ENCODE measurements around the gene NPW. TPM values are rescaled to one million over a fixed set of nuclear protein-coding genes. Genes with fewer than 3 reads are reported as not detected.

Gene NPW
- total RNA-seq, 2 donors from 2014 or later = 1.8 to 3.6 TPM

DNA sequence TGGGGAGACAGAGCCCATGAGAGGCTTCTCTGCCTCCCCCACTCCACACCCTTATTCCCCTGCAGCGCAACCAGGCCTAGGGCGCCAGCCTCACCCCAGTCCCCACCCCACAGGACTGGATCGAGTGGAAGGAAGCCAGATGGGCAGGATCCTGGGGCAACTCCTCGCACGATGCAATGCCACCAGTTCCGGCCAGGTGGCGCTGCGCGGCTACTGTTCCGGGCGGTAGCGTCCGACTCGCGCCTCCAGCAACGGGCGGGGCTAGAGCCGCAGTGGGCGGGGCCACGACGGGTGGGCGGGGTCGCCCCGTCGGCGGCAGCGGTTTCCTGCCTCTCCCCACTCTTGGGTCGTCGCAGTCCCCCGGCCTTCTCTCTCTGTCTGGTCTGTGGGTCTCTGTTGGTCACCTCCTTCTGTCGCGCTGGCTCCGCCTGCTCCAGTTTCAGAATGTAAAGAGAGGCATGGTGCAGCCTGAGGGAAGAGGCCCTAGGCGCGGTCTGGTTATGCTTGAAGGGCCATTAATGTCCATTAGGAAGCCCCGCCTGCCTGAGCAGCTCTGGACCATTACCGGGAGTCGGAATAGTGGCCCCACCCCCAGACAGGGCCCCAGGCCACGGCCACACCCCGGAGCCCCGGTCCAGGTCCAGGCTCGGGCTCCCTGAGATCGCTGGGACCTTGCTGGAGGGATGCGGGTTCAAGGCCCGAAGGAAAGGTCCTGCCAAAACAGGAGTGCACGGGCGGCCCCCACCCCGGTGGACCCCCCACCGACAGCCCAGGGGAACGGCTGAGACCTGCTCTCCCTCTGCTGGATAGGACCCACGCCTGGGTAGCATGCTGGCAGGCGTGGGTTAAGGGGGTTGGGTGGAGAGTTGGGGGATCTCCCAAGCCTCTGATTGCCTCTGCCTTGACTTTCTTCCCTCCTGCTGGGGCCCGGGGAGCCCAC lies 3.8 kb downstream of the NPW start:
- WGBS = 7% methylated on average over 43 of the region's 53 CpGs
- peak; percentile 92 for DNase-seq (ENCODE audit: low spot score)
- no peaks in the 10 kb centered on the region for H3K36me3 ChIP-seq
- H3K27me3 ChIP-seq (replicated peaks; ENCODE audit: insufficient read depth) = peaks cover 5% of the 10 kb centered on the region
- H3K4me3 ChIP-seq = peak overlapping the region in 1 of 2 donors; percentile 23
- intact Hi-C loops (cut with DNase I) = loop anchor here (2.0 to 10.0 kb wide), 2 partner anchors 117 to 221 kb away; no protein-coding TSS in a partner anchor
- H3K27ac ChIP-seq = peak overlapping the region; percentile 67 to 71
- no peaks in the 10 kb centered on the region for H3K9me3 ChIP-seq
- peaks cover 10% of the 10 kb centered on the region for H3K4me1 ChIP-seq (replicated peaks)
- TF ChIP-seq POLR2AphosphoS5 (IDR thresholded peaks at IDR 0.05) (peak; percentile 88), POLR2A (IDR thresholded peaks at IDR 0.05) (peak; percentile 58)
- TF ChIP-seq, protein P1, sequence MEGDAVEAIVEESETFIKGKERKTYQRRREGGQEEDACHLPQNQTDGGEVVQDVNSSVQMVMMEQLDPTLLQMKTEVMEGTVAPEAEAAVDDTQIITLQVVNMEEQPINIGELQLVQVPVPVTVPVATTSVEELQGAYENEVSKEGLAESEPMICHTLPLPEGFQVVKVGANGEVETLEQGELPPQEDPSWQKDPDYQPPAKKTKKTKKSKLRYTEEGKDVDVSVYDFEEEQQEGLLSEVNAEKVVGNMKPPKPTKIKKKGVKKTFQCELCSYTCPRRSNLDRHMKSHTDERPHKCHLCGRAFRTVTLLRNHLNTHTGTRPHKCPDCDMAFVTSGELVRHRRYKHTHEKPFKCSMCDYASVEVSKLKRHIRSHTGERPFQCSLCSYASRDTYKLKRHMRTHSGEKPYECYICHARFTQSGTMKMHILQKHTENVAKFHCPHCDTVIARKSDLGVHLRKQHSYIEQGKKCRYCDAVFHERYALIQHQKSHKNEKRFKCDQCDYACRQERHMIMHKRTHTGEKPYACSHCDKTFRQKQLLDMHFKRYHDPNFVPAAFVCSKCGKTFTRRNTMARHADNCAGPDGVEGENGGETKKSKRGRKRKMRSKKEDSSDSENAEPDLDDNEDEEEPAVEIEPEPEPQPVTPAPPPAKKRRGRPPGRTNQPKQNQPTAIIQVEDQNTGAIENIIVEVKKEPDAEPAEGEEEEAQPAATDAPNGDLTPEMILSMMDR (IDR thresholded peaks at IDR 0.05) = peak; percentile 97 to 100 (median 99)

DNA sequence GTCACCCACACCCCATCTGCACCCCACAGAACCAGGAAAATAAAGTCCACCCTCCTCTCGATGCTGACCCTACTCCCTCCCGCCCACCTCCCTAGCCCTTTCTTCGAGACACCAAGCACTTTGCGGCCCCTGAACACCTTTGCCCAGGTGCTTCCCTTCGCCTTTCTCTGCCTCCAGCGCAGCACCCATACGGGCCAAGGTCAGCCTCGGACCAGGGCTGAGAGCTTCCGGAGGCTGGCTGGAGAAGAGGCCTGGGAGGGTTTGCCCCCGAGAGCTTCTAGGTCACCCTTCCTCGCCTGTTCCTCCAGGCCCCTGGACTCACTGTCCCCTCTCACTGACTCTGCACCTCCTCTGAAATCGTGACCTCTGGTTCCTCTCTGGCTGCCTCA lies 4.4 kb downstream of the NPW start:
- no peaks in the 10 kb centered on the region for H3K9me3 ChIP-seq
- peaks cover 14% of the 10 kb centered on the region for H3K4me1 ChIP-seq (replicated peaks)
- H3K27me3 ChIP-seq (replicated peaks; ENCODE audit: insufficient read depth) = peaks cover 5% of the 10 kb centered on the region
- 95% methylated on average over 12 of the region's 12 CpGs for WGBS
- no peak for DNase-seq (ENCODE audit: low spot score)
- no peaks in the 10 kb centered on the region for H3K36me3 ChIP-seq
- intact Hi-C loops (cut with DNase I) = loop anchor here (10.0 kb wide), 1 partner anchor 221 kb away; no protein-coding TSS in a partner anchor
- TF ChIP-seq POLR2AphosphoS5 (IDR thresholded peaks at IDR 0.05) (no peak), POLR2A (IDR thresholded peaks at IDR 0.05) (no peak)
- TF ChIP-seq, protein P1 (IDR thresholded peaks at IDR 0.05) = no peak
- H3K27ac ChIP-seq = peak overlapping the region in 1 of 2 donors; percentile 67
- no peak overlapping the region for H3K4me3 ChIP-seq

DNA sequence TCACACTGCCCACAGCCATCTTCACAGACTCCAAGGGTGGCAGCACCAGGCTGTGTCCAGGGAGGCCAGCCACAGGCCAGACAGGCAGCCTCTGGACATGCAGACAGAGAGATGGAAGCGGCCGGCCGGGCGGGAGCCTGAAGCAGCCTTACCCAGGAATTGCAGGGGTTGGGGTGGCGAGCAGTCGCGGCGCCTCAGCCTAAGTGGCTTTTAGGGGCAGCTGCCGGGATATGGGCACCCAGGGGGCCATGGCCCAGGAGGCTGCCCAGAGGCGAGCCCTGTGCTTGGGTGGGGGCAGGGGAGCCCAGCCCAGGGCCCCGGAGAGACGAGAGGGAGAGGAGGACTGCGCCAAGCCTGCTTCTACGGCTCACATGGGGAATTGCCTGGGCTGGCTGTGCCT lies 5.7 kb downstream of the NPW start:
- Histone ChIP-seq H3K27ac (no peak overlapping the region), H3K27me3 (replicated peaks; ENCODE audit: insufficient read depth) (peaks cover 2% of the 10 kb centered on the region), H3K9me3 (no peaks in the 10 kb centered on the region), H3K36me3 (no peaks in the 10 kb centered on the region), H3K4me3 (no peak overlapping the region), H3K4me1 (replicated peaks) (peaks cover 12% of the 10 kb centered on the region)
- intact Hi-C loops (cut with DNase I) = loop anchor here (10.0 kb wide), 1 partner anchor 220 kb away; no protein-coding TSS in a partner anchor
- no peak for DNase-seq (ENCODE audit: low spot score)
- WGBS = 91% methylated on average over 14 of the region's 14 CpGs
- TF ChIP-seq POLR2AphosphoS5 (IDR thresholded peaks at IDR 0.05) = no peak
- TF ChIP-seq, protein P1 (IDR thresholded peaks at IDR 0.05) = no peak

DNA sequence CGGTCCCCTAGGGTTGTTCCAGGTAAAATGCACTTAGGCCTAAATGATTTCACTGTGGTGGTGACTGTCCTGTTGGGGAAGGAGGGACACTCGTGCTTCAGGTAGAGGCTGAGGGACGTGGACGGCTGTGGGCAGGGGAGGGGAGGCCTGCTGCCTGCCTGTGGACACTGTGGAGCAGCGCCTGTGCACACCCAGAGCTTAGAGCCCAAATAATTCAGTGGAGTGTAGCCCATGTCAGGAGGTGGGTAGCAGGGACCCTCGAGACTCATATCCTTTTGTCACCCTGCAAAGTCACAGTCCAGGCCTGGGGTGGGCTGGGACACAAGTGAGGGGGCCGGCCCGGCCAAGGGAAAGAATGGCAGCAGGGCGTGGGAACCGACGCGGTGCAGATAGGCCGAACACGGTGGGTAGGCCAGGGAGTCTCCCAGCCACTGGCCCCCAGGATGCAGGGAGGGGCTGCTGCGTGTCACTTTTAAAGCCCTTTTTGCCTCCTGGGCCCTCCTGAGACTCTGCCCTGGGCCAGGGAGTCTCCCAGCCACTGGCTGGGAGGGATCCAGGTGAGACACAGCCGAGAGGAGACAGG lies 6.4 kb downstream of the NPW start:
- Histone ChIP-seq H3K36me3 (no peaks in the 10 kb centered on the region), H3K4me1 (replicated peaks) (peaks cover 8% of the 10 kb centered on the region), H3K27ac (peak overlapping the region; percentile 82 to 87), H3K27me3 (replicated peaks; ENCODE audit: insufficient read depth) (no peaks in the 10 kb centered on the region), H3K4me3 (peak overlapping the region; percentile 73 to 86), H3K9me3 (no peaks in the 10 kb centered on the region)
- 77% methylated on average over 16 of the region's 16 CpGs for WGBS
- intact Hi-C loops (cut with DNase I) = loop anchor here (10.0 kb wide), 1 partner anchor 219 kb away; no protein-coding TSS in a partner anchor
- no peak for DNase-seq (ENCODE audit: low spot score)
- TF ChIP-seq POLR2A (IDR thresholded peaks at IDR 0.05) (no peak), POLR2AphosphoS5 (IDR thresholded peaks at IDR 0.05) (no peak)
- TF ChIP-seq, protein P1 (IDR thresholded peaks at IDR 0.05) = no peak
